Spleen (tissue), 11 donors: ENCODE data around the gene PTAFR. TPM values are rescaled to one million over a fixed set of nuclear protein-coding genes. Genes with fewer than 3 reads are reported as not detected.

Experiments
- DNase-seq: peaks from one replicate; pipeline ENCODE4 v3.0.0-alpha.2; 2020
- H3K27ac ChIP-seq, 8 donors: fragments of 200-600 bp; sonication (generic) in 7 of 8; 1 replicate in 4 of 8; 2 replicates in 4 of 8; pipeline versions ENCODE4 v1.5.0 to v1.8.0; 2016 to 2021; ENCODE audit warnings: inconsistent platforms in 4 of 8, mild to moderate bottlenecking in 4 of 8, moderate library complexity in 1 of 8
- H3K27me3 ChIP-seq, 7 donors: fragments of 200-600 bp; sonication (generic) in 6 of 7; replicated peaks in 1 of 7; 1 replicate in 4 of 7; 2 replicates in 3 of 7; pipeline versions ENCODE4 v1.5.0 to v1.8.0; 2016 to 2021; ENCODE audit warnings: inconsistent platforms in 3 of 7, mild to moderate bottlenecking in 1 of 7
- H3K36me3 ChIP-seq, 6 donors: fragments of 200-600 bp; sonication (generic) in 5 of 6; 1 replicate in 4 of 6; 2 replicates in 2 of 6; pipeline versions ENCODE4 v1.5.0 to v1.8.0; 2016 to 2021; ENCODE audit warnings: inconsistent platforms in 2 of 6
- H3K4me1 ChIP-seq, 6 donors: fragments of 200-600 bp; sonication (generic) in 5 of 6; 1 replicate in 3 of 6; 2 replicates in 3 of 6; pipeline versions ENCODE4 v1.5.0 to v1.8.0; 2016 to 2021; ENCODE audit warnings: inconsistent platforms in 3 of 6
- H3K4me3 ChIP-seq, 8 donors: fragments of 200-600 bp; sonication (generic) in 7 of 8; 1 replicate in 4 of 8; 2 replicates in 4 of 8; pipeline versions ENCODE4 v1.5.0 to v1.8.0; 2016 to 2021; ENCODE audit warnings: inconsistent platforms in 4 of 8, mild to moderate bottlenecking in 4 of 8, moderate library complexity in 2 of 8
- H3K9me3 ChIP-seq, 8 donors: fragments of 200-600 bp; sonication (generic) in 7 of 8; 1 replicate in 4 of 8; 2 replicates in 4 of 8; pipeline versions ENCODE4 v1.5.0 to v1.8.0; 2016 to 2021; ENCODE audit warnings: inconsistent platforms in 4 of 8
- CTCF ChIP-seq, 11 experiments: fragments of 200-600 bp in 7 of 11; fragments of 450-650 bp in 4 of 11; sonication (generic) in 4 of 11; IDR thresholded peaks in 8 of 11; conservative IDR thresholded peaks in 3 of 11; 1 replicate in 7 of 11; 2 replicates in 4 of 11; pipeline versions ENCODE4 v1.4.0 to v1.8.0; 2016 to 2021; ENCODE audit warnings: antibody characterized with exemption in 11 of 11, inconsistent platforms in 4 of 11, mild to moderate bottlenecking in 1 of 11
- POLR2A ChIP-seq, 3 donors: fragments of 450-650 bp; IDR thresholded peaks; one replicate each; pipeline ENCODE4 v1.5.1; 2017; ENCODE audit warnings: antibody characterized with exemption in 3 of 3, mild to moderate bottlenecking in 1 of 3
- POLR2AphosphoS5 ChIP-seq, 3 donors: sonication (generic); formaldehyde crosslinking; IDR thresholded peaks; one replicate each; pipeline ENCODE4 v1.5.1; 2017; ENCODE audit warnings: antibody characterized with exemption in 3 of 3
- WGBS, 5 donors: extraction: QIAGEN DNeasy Blood & Tissue Kit in 3 of 5; methylation state at CpG; one replicate each; pipeline versions ENCODE4 v1.1.5 to v1.1.7; 2013 to 2018; 5-methylcytosine and 5-hydroxymethylcytosine counted together
- intact Hi-C: fragments of 100-400 bp; cut with DNase I; formaldehyde crosslinking; loops from one replicate; pipeline ENCODE4 v1.15.0; 2023; ENCODE audit warnings: low total_unique reads
- polyA plus RNA-seq, 3 donors: library from polyadenylated mRNA; stranded (reverse); fragments of 200-250 nt; gene quantifications; one replicate each; pipeline ENCODE4 v1.2.1, GENCODE V29; 2013
- total RNA-seq, 7 donors: library from RNA; depleted of rRNA in 3 of 7; stranded (reverse); fragments of >200 nt in 3 of 7; fragmentation: NEBNext Ultra II Directional in 4 of 7; extraction: Animal tissue kit (Norgen Biotek cat#: 25700) in 4 of 7; gene quantifications; one replicate each; pipeline versions ENCODE4 v1.1.0 to v1.2.1, GENCODE V29; 2016 to 2021
- donor health status: healthy with polysubstance abuse.
- donor health status: DM: no; HTN: no; CAD: no; lungs with moderate emphysema.
- donor health status: DM: no; HTN: no; CAD: no.
- donor health status: Bipolar disorder and iron deficiency.
- donor health status: healthy.
- donor health status: DM: no; HTN: no; CAD: no.
- donor health status: DM: yes; HTN: yes; CAD: no.

Gene PTAFR
- total and polyA plus RNA-seq, 10 donors = 5.0 to 32.2 (median 24.0) TPM

DNA sequence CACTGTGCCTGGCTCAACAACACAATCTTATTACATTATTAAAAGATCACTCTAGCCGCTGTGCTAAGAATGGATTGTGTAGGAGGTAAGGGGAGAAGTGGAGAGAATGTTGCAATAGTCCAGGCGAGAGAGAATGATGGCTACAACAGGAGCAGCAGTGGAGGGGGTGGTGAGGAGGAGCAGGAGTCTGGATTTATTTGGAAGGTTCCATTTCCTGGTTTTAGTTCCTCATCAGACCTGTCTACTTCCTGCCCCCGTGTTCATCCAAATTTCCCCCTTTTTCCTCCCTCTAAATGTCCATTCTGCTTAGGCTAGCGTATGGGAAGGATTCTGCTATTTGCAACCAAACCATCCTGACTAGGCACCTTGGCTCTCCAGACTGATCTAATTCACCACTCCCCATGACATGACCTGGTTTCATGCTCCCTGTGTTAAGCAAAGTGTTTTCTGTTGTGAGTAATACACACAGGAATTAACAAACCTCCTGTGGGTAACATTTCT, 53.0 kb downstream of the PTAFR start:
- Histone ChIP-seq H3K27ac (peak overlapping the region in 6 of 8 donors; percentile 23 to 92 (median 53)), H3K27me3 (no peaks in the 10 kb centered on the region), H3K9me3 (no peaks in the 10 kb centered on the region), H3K4me1 (peaks cover 8 to 57% (median 22%) of the 10 kb centered on the region in 6 donors), H3K36me3 (no peaks in the 10 kb centered on the region), H3K4me3 (peak overlapping the region in 1 of 8 donors; percentile 13)
- no peak for DNase-seq
- WGBS, 5 donors = 19 to 48% (median 37%) methylated on average over 4 of the region's 4 CpGs
- no peak for TF ChIP-seq POLR2AphosphoS5 (IDR thresholded peaks at IDR 0.05)
- TF ChIP-seq CTCF (IDR thresholded peaks at IDR 0.05 in 8 of 11, conservative IDR thresholded peaks at IDR 0.05 in 3 of 11) = no peak
- no peak for TF ChIP-seq POLR2A (IDR thresholded peaks at IDR 0.05)
- intact Hi-C loops = no loop called here

GRCh38 chr1:28122183-28122582, 54.3 kb downstream of the PTAFR start:
- no peaks in the 10 kb centered on the region for H3K9me3 ChIP-seq
- no peaks in the 10 kb centered on the region for H3K36me3 ChIP-seq
- H3K4me3 ChIP-seq = no peak overlapping the region
- no peaks in the 10 kb centered on the region for H3K27me3 ChIP-seq
- TF ChIP-seq CTCF (IDR thresholded peaks at IDR 0.05 in 8 of 11, conservative IDR thresholded peaks at IDR 0.05 in 3 of 11) = no peak
- TF ChIP-seq POLR2A (IDR thresholded peaks at IDR 0.05) = no peak
- no peak for TF ChIP-seq POLR2AphosphoS5 (IDR thresholded peaks at IDR 0.05)
- peaks cover 2 to 47% (median 17%) of the 10 kb centered on the region in 6 donors for H3K4me1 ChIP-seq
- H3K27ac ChIP-seq = peak overlapping the region in 2 of 8 donors; percentile 87 to 92
- WGBS, 5 donors = 88 to 94% (median 88%) methylated on average over 3 of the region's 3 CpGs
- DNase-seq = no peak
- intact Hi-C loops = no loop called here

DNA sequence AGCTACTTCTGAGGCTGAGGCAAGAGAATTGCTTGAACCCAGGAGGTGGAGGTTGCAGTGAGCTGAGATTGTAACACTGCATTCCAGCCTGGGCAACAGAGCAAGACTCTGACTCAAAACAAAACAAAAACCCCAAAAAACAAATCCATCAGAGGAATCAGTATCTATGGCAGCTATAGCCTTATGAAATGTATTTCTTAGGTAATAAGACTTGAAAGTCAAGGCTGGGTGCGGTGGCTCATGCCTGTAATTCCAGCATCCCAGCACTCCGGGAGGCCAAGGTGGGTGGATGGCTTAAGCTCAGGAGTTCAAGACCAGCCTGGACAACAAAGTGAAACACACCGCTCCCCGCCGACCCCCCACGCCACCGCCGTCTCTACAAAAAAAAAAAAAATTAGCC, 56.9 kb downstream of the PTAFR start:
- WGBS, 5 donors = 91 to 96% (median 93%) methylated on average over 8 of the region's 8 CpGs
- Histone ChIP-seq H3K4me1 (peaks cover 0 to 43% (median 18%) of the 10 kb centered on the region in 6 donors), H3K27me3 (no peaks in the 10 kb centered on the region), H3K36me3 (no peaks in the 10 kb centered on the region), H3K4me3 (no peak overlapping the region), H3K9me3 (no peaks in the 10 kb centered on the region), H3K27ac (no peak overlapping the region)
- TF ChIP-seq POLR2AphosphoS5 (IDR thresholded peaks at IDR 0.05) (no peak), CTCF (IDR thresholded peaks at IDR 0.05 in 8 of 11, conservative IDR thresholded peaks at IDR 0.05 in 3 of 11) (no peak), POLR2A (IDR thresholded peaks at IDR 0.05) (no peak)
- DNase-seq = no peak
- intact Hi-C loops = no loop called here

- H3K4me3 ChIP-seq = no peak overlapping the region
- no peaks in the 10 kb centered on the region for H3K27me3 ChIP-seq
- 81 to 89% (median 87%) methylated on average over 5 of the region's 5 CpGs for WGBS, 5 donors
- H3K9me3 ChIP-seq = no peaks in the 10 kb centered on the region
- H3K36me3 ChIP-seq = no peaks in the 10 kb centered on the region
- peaks cover 0 to 49% (median 19%) of the 10 kb centered on the region in 6 donors for H3K4me1 ChIP-seq
- peak overlapping the region in 2 of 8 donors; percentile 18 to 60 for H3K27ac ChIP-seq
- intact Hi-C loops = no loop called here
- TF ChIP-seq POLR2A (IDR thresholded peaks at IDR 0.05) (no peak), CTCF (IDR thresholded peaks at IDR 0.05 in 8 of 11, conservative IDR thresholded peaks at IDR 0.05 in 3 of 11) (no peak), POLR2AphosphoS5 (IDR thresholded peaks at IDR 0.05) (no peak)
- no peak for DNase-seq
These were observed 57.7 kb downstream of the PTAFR start for GRCh38 chr1:28118640-28119307.
